ENCODE data around the gene RPS6KA4.
A peak's percentile ranks its signal among the peaks of the same experiment; 100 is the strongest.
"Not testable (repeated sequence)": the region's sequence is repeated elsewhere in the genome, so short reads cannot be mapped to it uniquely, and the experiment has no call there.

The RPS6KA4 gene

GRCh38 chr11:64358907-64359711, at the start of gene RPS6KA4:
Gene RPS6KA4, plus strand, starts transcription at chr11:64359162. Its CDS starts 74 bp downstream, at chr11:64359236.
- DNase-seq = peak; percentile 73

GRCh38 chr11:64312947-64313346, 46.0 kb upstream of the RPS6KA4 start:
- DNase-seq = no peak

DNA sequence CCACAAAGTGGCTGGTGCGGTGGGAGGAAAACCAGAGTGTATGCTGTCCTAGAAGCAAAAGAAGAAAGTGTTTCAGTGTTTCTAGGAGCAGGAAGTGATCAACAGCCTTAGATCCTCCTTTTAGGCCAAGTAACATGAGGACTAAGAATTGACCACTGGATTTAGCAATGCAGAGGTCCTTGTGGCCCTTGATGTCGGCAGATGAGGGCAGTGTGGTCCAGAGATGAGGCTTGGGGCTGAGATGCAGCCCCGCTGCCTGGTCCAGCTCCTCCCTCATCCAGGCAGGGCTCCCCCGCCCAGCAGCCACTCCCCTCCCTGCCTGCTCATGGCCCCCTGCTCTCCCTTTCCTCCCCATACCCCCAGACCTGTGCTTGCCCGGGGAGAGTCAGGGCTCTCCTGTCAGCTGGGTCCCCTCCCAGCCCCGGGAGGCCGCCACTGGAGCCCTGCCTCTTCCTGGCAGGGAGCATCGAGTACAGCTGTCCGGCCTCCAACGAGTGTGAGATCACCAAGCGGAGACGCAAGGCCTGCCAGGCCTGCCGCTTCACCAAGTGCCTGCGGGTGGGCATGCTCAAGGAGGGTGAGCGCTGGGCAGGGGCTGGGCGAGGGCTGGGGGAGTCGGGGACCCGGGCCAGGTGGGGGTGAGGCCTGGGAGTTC, 45.3 kb upstream of the RPS6KA4 start:
- no peak for DNase-seq

- DNase-seq = no peak
Observed at GRCh38 chr11:64314146-64314804, 44.7 kb upstream of the RPS6KA4 start.

DNA sequence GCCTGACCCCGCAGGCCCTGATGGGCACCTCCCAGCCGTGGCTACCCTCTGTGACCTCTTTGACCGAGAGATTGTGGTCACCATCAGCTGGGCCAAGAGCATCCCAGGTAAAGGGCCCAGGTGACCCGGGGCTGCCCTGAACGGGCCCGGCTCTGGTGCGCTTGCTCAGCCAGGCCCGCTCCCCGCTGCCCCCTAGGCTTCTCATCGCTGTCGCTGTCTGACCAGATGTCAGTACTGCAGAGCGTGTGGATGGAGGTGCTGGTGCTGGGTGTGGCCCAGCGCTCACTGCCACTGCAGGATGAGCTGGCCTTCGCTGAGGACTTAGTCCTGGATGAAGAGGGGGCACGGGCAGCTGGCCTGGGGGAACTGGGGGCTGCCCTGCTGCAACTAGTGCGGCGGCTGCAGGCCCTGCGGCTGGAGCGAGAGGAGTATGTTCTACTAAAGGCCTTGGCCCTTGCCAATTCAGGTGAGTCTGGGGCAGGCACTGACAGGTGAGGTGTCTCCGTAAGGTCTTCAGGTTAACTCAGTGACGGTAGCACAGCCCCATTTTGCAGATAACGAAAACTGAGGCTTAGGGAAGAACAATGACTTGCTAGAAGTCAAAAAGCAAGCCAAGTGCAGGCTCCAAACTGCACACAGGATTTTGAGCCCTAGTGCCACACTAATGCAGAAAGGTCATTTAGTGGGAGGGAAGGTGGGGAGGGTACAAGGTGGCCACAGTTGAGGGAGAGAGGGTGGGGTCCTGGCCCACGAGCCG, 44.0 kb upstream of the RPS6KA4 start:
- no peak for DNase-seq

DNA sequence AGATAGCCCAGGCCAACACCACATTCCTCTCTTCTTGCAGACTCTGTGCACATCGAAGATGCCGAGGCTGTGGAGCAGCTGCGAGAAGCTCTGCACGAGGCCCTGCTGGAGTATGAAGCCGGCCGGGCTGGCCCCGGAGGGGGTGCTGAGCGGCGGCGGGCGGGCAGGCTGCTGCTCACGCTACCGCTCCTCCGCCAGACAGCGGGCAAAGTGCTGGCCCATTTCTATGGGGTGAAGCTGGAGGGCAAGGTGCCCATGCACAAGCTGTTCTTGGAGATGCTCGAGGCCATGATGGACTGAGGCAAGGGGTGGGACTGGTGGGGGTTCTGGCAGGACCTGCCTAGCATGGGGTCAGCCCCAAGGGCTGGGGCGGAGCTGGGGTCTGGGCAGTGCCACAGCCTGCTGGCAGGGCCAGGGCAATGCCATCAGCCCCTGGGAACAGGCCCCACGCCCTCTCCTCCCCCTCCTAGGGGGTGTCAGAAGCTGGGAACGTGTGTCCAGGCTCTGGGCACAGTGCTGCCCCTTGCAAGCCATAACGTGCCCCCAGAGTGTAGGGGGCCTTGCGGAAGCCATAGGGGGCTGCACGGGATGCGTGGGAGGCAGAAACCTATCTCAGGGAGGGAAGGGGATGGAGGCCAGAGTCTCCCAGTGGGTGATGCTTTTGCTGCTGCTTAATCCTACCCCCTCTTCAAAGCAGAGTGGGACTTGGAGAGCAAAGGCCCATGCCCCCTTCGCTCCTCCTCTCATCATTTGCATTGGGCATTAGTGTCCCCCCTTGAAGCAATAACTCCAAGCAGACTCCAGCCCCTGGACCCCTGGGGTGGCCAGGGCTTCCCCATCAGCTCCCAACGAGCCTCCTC, 43.1 kb upstream of the RPS6KA4 start:
- not testable (repeated sequence) for DNase-seq

DNA sequence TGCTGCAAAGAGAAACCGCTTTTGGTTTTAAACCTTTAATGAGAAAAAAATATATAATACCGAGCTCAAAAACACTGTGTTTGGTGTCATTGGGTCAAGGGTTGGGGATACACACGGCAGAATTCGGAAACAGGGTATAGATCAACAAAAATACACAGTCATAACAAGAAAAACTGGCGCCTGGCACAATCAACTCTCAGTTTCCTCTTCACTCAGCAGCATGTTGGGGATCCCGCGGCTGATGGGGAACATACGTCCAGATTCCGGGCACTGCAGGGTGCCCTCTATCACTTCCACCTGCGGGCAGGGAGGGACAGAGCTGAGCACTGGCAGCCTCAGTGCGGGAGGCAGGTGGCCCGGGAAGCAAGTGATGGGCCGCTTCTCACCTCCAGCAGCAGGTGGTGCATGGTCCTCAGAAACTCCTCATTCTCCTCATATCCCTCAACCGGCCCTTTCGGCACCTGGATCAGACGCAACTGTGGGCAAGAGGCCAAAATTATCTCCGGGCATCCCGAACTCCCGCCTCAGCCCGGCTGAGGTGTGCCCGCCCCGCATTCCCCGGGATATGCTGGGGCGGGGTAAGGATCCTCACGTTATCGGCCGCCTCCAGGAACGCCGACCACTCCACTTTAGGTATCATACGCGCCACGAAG, 42.2 kb upstream of the RPS6KA4 start:
- DNase-seq = no peak

DNA sequence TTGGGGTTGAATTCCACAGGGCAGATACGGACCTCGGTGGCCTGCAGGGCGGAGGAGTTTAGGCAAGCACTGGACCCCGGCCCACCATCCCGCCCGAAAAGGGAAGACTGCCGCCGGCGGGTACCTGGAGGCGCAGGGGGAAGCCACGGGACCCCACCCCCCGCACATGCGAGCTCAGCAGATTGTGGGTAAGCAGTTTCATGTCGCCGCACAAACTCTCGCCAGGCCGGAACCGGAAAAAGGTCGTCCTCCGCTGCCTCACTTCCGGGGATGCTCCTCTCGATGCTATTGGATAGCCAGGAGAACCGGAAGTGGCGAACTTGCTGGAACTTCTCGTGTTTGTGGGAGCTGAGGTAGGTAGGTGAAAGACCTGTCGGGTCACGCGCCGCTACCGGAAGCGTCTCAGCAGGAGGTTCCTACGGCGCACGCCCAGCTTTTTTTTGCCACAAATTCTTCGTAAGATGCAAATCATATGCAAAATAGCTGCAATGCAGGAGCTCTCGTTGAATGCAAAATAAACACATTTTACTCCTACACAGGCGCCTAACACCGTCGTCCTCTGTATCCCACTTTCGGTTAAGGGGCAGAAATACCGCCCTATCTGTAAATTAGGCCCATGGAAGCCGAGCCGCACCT, 41.5 kb upstream of the RPS6KA4 start, which contains the start of gene TRMT112:
TSS of gene TRMT112 (minus strand) at position 235 of the 636 bp plus-strand sequence. CDS start at position 202, 33 bp downstream.
- peak; percentile 97 for DNase-seq

- peak; percentile 97 for DNase-seq
Observed at GRCh38 chr11:64317961-64318765, 40.8 kb upstream of the RPS6KA4 start, which contains the start of gene PRDX5. Gene PRDX5, plus strand, starts transcription at chr11:64318121. Its CDS starts 95 bp downstream, at chr11:64318216.

DNA sequence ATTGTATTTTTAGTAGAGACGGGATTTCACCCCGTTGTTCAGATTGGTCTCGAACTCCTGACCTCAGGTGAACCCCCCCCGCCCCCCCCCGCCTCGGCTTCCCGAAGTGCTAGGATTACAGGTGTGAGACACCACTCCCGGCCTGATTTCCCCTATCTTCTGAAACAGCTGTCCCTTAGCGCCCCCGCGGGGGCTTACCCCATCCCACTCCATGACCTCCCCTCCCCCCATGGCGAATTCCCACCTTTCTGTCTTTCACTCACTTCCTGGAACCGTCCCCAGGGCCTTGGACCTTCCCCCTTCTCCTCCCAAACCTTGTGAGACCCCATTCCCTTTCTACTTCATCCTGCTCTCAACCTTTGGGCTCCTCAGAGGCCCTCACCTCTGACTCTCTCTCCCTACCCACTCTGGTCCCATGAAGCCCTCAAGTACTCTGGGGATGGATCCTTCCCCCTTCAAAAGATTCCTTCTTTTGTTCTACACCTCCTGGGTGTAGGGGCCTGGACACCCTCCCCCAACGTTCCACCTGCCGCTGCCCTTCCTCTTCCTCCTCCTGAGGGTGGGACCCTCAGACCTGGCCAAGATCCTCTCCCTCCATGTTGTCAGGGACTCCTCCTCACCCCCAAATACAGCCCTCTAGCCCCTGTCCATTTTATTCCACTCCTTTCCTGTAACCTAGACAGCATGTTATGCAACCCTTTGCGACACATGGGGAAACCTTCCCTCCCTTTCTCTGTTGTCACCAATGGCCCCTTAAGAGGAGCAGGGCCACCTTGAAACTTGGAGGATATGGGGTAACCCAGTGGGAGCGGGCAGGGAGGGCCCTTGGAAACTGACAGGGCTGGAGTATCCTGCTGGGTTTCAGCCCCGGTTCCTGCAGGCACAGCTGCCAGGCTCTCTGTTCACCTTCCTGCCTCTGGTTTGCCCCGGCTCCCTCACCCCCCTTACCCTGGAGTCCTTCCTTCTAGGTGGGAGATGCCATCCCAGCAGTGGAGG, 39.9 kb upstream of the RPS6KA4 start:
- no peak for DNase-seq

- DNase-seq = no peak
Observed at GRCh38 chr11:64320556-64320955, 38.4 kb upstream of the RPS6KA4 start.

DNA sequence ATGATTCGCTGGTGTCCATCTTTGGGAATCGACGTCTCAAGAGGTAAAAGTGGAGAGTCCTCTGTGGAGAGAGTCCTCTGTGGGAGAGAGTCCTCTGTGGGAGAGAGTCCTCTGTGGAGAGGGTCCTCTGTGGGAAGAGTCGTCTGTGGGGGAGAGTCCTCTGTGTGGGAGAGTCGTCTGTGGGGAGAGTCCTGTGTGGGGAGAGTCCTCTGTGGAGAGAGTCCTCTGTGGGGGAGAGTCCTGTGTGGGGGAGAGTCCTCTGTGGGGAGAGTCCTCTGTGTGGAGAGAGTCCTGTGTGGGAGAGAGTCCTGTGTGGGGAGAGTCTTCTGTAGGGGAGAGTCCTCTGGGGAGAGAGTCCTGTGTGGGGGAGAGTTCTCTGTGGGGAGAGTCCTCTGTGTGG, 37.9 kb upstream of the RPS6KA4 start:
- DNase-seq = no peak

DNA sequence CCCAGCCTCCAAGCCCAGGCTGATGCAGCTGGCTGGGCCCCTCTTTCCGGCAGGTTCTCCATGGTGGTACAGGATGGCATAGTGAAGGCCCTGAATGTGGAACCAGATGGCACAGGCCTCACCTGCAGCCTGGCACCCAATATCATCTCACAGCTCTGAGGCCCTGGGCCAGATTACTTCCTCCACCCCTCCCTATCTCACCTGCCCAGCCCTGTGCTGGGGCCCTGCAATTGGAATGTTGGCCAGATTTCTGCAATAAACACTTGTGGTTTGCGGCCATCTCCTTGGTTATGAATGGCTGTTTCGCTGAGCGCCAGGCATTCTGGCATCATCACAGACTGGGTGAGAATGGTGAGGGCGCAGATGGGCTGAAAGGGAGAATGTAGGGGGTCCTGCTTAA, 37.4 kb upstream of the RPS6KA4 start:
- no peak for DNase-seq

GRCh38 chr11:64322925-64323260, 36.1 kb upstream of the RPS6KA4 start:
- no peak for DNase-seq

- no peak for DNase-seq
Observed at GRCh38 chr11:64323373-64323772, 35.6 kb upstream of the RPS6KA4 start.

DNA sequence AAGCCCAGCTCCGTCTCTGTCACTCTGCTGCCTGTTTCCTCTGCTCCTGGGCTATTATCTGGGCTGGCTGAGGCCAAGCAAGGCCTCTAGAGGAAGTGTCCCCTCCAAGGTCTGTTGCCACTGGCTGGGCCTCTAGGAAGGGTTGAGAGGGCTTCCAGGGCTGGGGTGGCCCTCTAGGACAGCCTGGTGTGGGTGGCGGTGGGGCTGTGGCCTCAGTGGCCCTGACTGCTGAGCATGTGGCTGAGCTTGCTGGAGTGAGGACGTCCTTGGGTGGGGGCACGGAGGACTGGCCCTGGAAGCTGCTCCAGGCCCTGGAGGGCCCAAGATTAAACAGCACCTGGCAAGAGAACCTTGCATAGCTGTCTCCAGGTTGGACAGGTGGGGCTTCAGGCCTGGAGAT, 35.0 kb upstream of the RPS6KA4 start:
- DNase-seq = not testable (repeated sequence)

- no peak for DNase-seq
Observed at GRCh38 chr11:64324692-64325469, 34.1 kb upstream of the RPS6KA4 start.

- DNase-seq = no peak
Observed at GRCh38 chr11:64327375-64327774, 31.6 kb upstream of the RPS6KA4 start.

All from EL (cell line).